ENCODE measurements around the gene LMO4. TPM values are rescaled to one million over a fixed set of nuclear protein-coding genes. Genes with fewer than 3 reads are reported as not detected.

Gene LMO4
- total RNA-seq, 1 experiment from 2014 or later, result 38.5 TPM

- ChIA-PET CTCF (no interaction called here), RAD21 (ENCODE audit: low non-redundant PET in 1 of 2, low total read pairs in 2 of 2, uncharacterized antibody in 2 of 2, unreplicated experiment in 2 of 2) (no interaction called here), POLR2A (no interaction called here)
- Histone ChIP-seq H3K36me3 (ENCODE audit: control insufficient read depth in 1 of 2, insufficient read depth in 2 of 2, low read length in 2 of 2) (peaks cover 13 to 16% of the 10 kb centered on the region in 2 experiments; a peak in 3 of 4 replicates), H4K20me1 (ENCODE audit: insufficient read depth) (no peaks in the 10 kb centered on the region), H3K9ac (ENCODE audit: low read length) (no peak overlapping the region), H3K4me1 (ENCODE audit: control insufficient read depth in 1 of 2, insufficient read depth in 2 of 2, low read length in 2 of 2) (peaks cover 12 to 16% of the 10 kb centered on the region in 2 experiments), H3K79me2 (ENCODE audit: insufficient read depth, low read length) (peaks cover 24% of the 10 kb centered on the region), H2AFZ (ENCODE audit: low read depth, low read length, poor library complexity, severe bottlenecking) (no peak overlapping the region), H3K27ac (ENCODE audit: low read depth, low read length) (no peak overlapping the region), H3K4me2 (ENCODE audit: low read length) (no peak overlapping the region), H3K4me3 (replicated peaks in 1 of 2; ENCODE audit: low read depth in 1 of 2, low read length in 2 of 2) (no peak overlapping the region), H3K9me2 (ENCODE audit: insufficient read depth) (no peaks in the 10 kb centered on the region), H3K9me3 (ENCODE audit: control insufficient read depth in 1 of 2, insufficient read depth in 1 of 2, low read depth in 1 of 2, low read length in 2 of 2) (no peaks in the 10 kb centered on the region), H3K27me3 (ENCODE audit: insufficient read depth, low read length) (no peaks in the 10 kb centered on the region)
- TF ChIP-seq SIN3A (IDR thresholded peaks at IDR 0.05; ENCODE audit: low read depth) (no peak), ZBTB33 (IDR thresholded peaks at IDR 0.05; ENCODE audit: extremely low read depth, insufficient replicate concordance, low read length) (no peak), YY1 (IDR thresholded peaks at IDR 0.05; ENCODE audit: extremely low read depth, insufficient replicate concordance, low read depth, low read length) (no peak), JUND (IDR thresholded peaks at IDR 0.05) (no peak), ZFX (IDR thresholded peaks at IDR 0.05) (no peak), ZNF274 (IDR thresholded peaks at IDR 0.05; ENCODE audit: low read depth, low read length) (no peak), POLR2A (IDR thresholded peaks at IDR 0.05; ENCODE audit: borderline replicate concordance, extremely low read depth, insufficient read depth, insufficient read length) (no peak), CTCF (IDR thresholded peaks at IDR 0.05 in 2 of 3, conservative IDR thresholded peaks at IDR 0.05 in 1 of 3; ENCODE audit: borderline replicate concordance in 1 of 3, insufficient read depth in 1 of 3, low read depth in 2 of 3, low read length in 2 of 3) (no peak), EGR1 (IDR thresholded peaks at IDR 0.05; ENCODE audit: low read depth) (no peak), FOSL1 (IDR thresholded peaks at IDR 0.05; ENCODE audit: low read depth) (no peak), EZH2phosphoT487 (IDR thresholded peaks at IDR 0.05; ENCODE audit: borderline replicate concordance) (no peak), MAX (IDR thresholded peaks at IDR 0.05) (no peak), REST (IDR thresholded peaks at IDR 0.05; ENCODE audit: low read depth) (no peak)
- intact Hi-C loops (cut with micrococcal nuclease), result no loop called here
- no TSS peak for BruUV-seq (replicated peaks)
- ATAC-seq (no peak), DNase-seq (ENCODE audit: low read depth, low spot score) (no peak)
These were observed 8.9 kb downstream of the LMO4 start for GRCh38 chr1:87337606-87338005.
